H1 (cell line): ENCODE measurements around the gene GFY. TPM values are rescaled to one million over a fixed set of nuclear protein-coding genes. Genes with fewer than 3 reads are reported as not detected.

Experiments used
- CTCF ChIA-PET: fragments of 300-600 bp; sonication (Branson Sonifier 250); formaldehyde crosslinking; loops from one replicate; lab custom pipeline; 2021; ENCODE audit not compliant: partially characterized antibody; lab: Charles Lee
- POLR2A ChIA-PET: fragments of 300-600 bp; sonication (Branson Sonifier 250); formaldehyde crosslinking; loops from one replicate; lab custom pipeline; 2021; ENCODE audit warnings: inconsistent platforms; ENCODE audit not compliant: partially characterized antibody; lab: Charles Lee
- DNase-seq, 2 experiments: peaks; one replicate each; pipeline versions ENCODE4 v3.0.0 to v3.0.0-alpha.2; 2010 to 2022; ENCODE audit warnings: low spot score in 2 of 2, low read depth in 1 of 2, mixed read lengths in 1 of 2
- FAIRE-seq: peaks from 2 replicates; lab custom pipeline; 2011; peaks lifted over from hg19 to GRCh38; lab: Jason Lieb, UNC
- H2AFZ ChIP-seq: 2 replicates; pipeline ENCODE4 v1.8.1; 2012; ENCODE audit warnings: low read length, inconsistent platforms
- H2AK5ac ChIP-seq: 2 replicates; pipeline ENCODE4 v1.6.1; 2013; ENCODE audit warnings: low read depth, low read length
- H2BK120ac ChIP-seq: replicated peaks from 2 replicates; pipeline ENCODE3; 2013; ENCODE audit warnings: low read depth, low read length, inconsistent platforms
- H2BK12ac ChIP-seq: 2 replicates; pipeline ENCODE4 v1.6.1; 2013; ENCODE audit warnings: low read depth, low read length
- H2BK15ac ChIP-seq: 2 replicates; pipeline ENCODE4 v1.6.1; 2013; ENCODE audit warnings: low read length
- H2BK20ac ChIP-seq: 2 replicates; pipeline ENCODE4 v1.6.1; 2013; ENCODE audit warnings: low read length
- H2BK5ac ChIP-seq: 2 replicates; pipeline ENCODE4 v1.6.1; 2013; ENCODE audit warnings: low read depth, low read length
- H3K14ac ChIP-seq: 2 replicates; pipeline ENCODE4 v1.6.1; 2013; ENCODE audit warnings: inconsistent platforms; ENCODE audit not compliant: insufficient read length
- H3K18ac ChIP-seq: 2 replicates; pipeline ENCODE4 v1.6.1; 2013; ENCODE audit warnings: low read length; ENCODE audit errors: extremely low read depth
- H3K23ac ChIP-seq: 2 replicates; pipeline ENCODE4 v1.6.1; 2013; ENCODE audit warnings: inconsistent platforms; ENCODE audit not compliant: insufficient read length
- H3K23me2 ChIP-seq: 2 replicates; pipeline ENCODE4 v1.6.1; 2013; ENCODE audit warnings: low read depth, low read length
- H3K27ac ChIP-seq: 2 replicates; pipeline ENCODE4 v1.6.1; 2011; ENCODE audit warnings: low read depth, low read length, inconsistent platforms
- H3K27me3 ChIP-seq, 4 experiments: replicated peaks in 1 of 4; 1 replicate in 1 of 4; 2 replicates in 3 of 4; pipeline versions ENCODE4 v1.6.1 to v1.8.1; 2011 to 2013; ENCODE audit warnings: low read length in 3 of 4, mild to moderate bottlenecking in 3 of 4, inconsistent platforms in 2 of 4, mixed read lengths in 2 of 4, moderate library complexity in 1 of 4; ENCODE audit not compliant: control insufficient read depth in 3 of 4, insufficient read depth in 3 of 4; ENCODE audit errors: extremely low read depth in 1 of 4
- H3K36me3 ChIP-seq, 4 experiments: 2 replicates each; pipeline versions ENCODE4 v1.6.1 to v1.8.1; 2011 to 2013; ENCODE audit warnings: mild to moderate bottlenecking in 4 of 4, low read length in 3 of 4, moderate library complexity in 2 of 4, control low read depth in 1 of 4, inconsistent platforms in 1 of 4; ENCODE audit not compliant: insufficient read depth in 4 of 4, control insufficient read depth in 2 of 4
- H3K4ac ChIP-seq: replicated peaks from 2 replicates; pipeline ENCODE3; 2013; ENCODE audit warnings: low read length, low read depth, mixed read lengths, inconsistent platforms; ENCODE audit not compliant: insufficient read length
- H3K4me1 ChIP-seq, 4 experiments: replicated peaks in 1 of 4; 1 replicate in 1 of 4; 2 replicates in 3 of 4; pipeline versions ENCODE4 v1.6.1 to v1.8.1; 2011 to 2013; ENCODE audit warnings: low read length in 3 of 4, inconsistent platforms in 2 of 4, mixed read lengths in 1 of 4; ENCODE audit not compliant: insufficient read depth in 4 of 4, control insufficient read depth in 3 of 4
- H3K4me2 ChIP-seq, 2 experiments: 2 replicates each; pipeline versions ENCODE4 v1.6.1 to v1.8.1; 2011 to 2013; ENCODE audit warnings: low read depth in 2 of 2, low read length in 2 of 2, control low read depth in 1 of 2, inconsistent platforms in 1 of 2, mild to moderate bottlenecking in 1 of 2; ENCODE audit not compliant: insufficient read depth in 1 of 2
- H3K4me3 ChIP-seq, 4 experiments: fragments of 200-600, 300-600 bp in 1 of 4; sonication (generic), shearing (Covaris generic), sonication (Bioruptor Twin) in 1 of 4; 2 replicates each; pipeline versions ENCODE4 v1.5.1 to v1.8.1; 2011 to 2016; ENCODE audit warnings: low read length in 4 of 4, low read depth in 3 of 4, control low read depth in 2 of 4, inconsistent platforms in 2 of 4, mild to moderate bottlenecking in 2 of 4, mixed read lengths in 1 of 4, moderate library complexity in 1 of 4; ENCODE audit not compliant: insufficient read depth in 2 of 4; ENCODE audit errors: extremely low read depth in 1 of 4
- H3K56ac ChIP-seq: replicated peaks from 2 replicates; pipeline ENCODE3; 2013; ENCODE audit warnings: low read depth, mild to moderate bottlenecking, mixed read lengths, low read length, inconsistent platforms; ENCODE audit not compliant: insufficient read length
- H3K79me1 ChIP-seq: 2 replicates; pipeline ENCODE4 v1.6.1; 2013; ENCODE audit warnings: low read depth, low read length, control low read depth
- H3K79me2 ChIP-seq, 2 experiments: 2 replicates each; pipeline versions ENCODE4 v1.6.1 to v1.8.1; 2012 to 2013; ENCODE audit warnings: low read length in 2 of 2, mild to moderate bottlenecking in 2 of 2, inconsistent platforms in 1 of 2; ENCODE audit not compliant: insufficient read depth in 2 of 2, control insufficient read depth in 1 of 2
- H3K9ac ChIP-seq, 4 experiments: replicated peaks in 1 of 4; 1 replicate in 1 of 4; 2 replicates in 3 of 4; pipeline versions ENCODE4 v1.6.1 to v1.8.1; 2011 to 2013; ENCODE audit warnings: low read depth in 3 of 4, low read length in 3 of 4, control low read depth in 2 of 4, mild to moderate bottlenecking in 2 of 4, moderate library complexity in 2 of 4, inconsistent platforms in 1 of 4; ENCODE audit errors: extremely low read depth in 1 of 4
- H3K9me3 ChIP-seq, 2 experiments: 2 replicates each; pipeline versions ENCODE4 v1.6.1 to v1.8.1; 2012 to 2013; ENCODE audit warnings: mild to moderate bottlenecking in 2 of 2, moderate library complexity in 2 of 2, control low read depth in 1 of 2, inconsistent platforms in 1 of 2, low read depth in 1 of 2, low read length in 1 of 2, mixed read lengths in 1 of 2; ENCODE audit not compliant: insufficient read depth in 2 of 2
- H4K20me1 ChIP-seq, 2 experiments: replicated peaks in 1 of 2; 2 replicates each; pipeline versions ENCODE3 to v1.8.1; 2011 to 2013; ENCODE audit warnings: inconsistent platforms in 2 of 2, low read length in 2 of 2, mild to moderate bottlenecking in 1 of 2; ENCODE audit not compliant: insufficient read depth in 2 of 2, control insufficient read depth in 1 of 2
- H4K5ac ChIP-seq: 2 replicates; pipeline ENCODE4 v1.6.1; 2013; ENCODE audit warnings: low read length, low read depth, mixed read lengths, inconsistent platforms; ENCODE audit not compliant: insufficient read length
- H4K8ac ChIP-seq: 2 replicates; pipeline ENCODE4 v1.8.0; 2013; ENCODE audit warnings: mild to moderate bottlenecking, moderate library complexity, low read length, inconsistent platforms; ENCODE audit not compliant: insufficient read depth; ENCODE audit errors: extremely low read depth
- H4K91ac ChIP-seq: replicated peaks from 2 replicates; pipeline ENCODE3; 2013; ENCODE audit warnings: low read length, mixed read lengths, inconsistent platforms; ENCODE audit not compliant: insufficient read length
- BCL11A ChIP-seq, 2 experiments: IDR thresholded peaks; one replicate each; pipeline ENCODE4 v1.6.1; 2011; ENCODE audit warnings: low read depth in 2 of 2, low read length in 2 of 2, mild to moderate bottlenecking in 2 of 2
- CREB1 ChIP-seq: IDR thresholded peaks from 2 replicates; pipeline ENCODE4 v1.6.1; 2012; ENCODE audit warnings: inconsistent platforms
- EZH2 ChIP-seq: fragments of 200-600 bp; sonication (generic); IDR thresholded peaks from 2 replicates; pipeline ENCODE4 v1.7.1; 2012; ENCODE audit warnings: low read depth, mild to moderate bottlenecking, moderate library complexity, low read length, inconsistent platforms; ENCODE audit not compliant: severe bottlenecking
- KDM5A ChIP-seq: fragments of 200-600 bp; IDR thresholded peaks from 2 replicates; pipeline ENCODE4 v1.7.1; 2012; ENCODE audit warnings: mild to moderate bottlenecking, low read length, inconsistent platforms, mixed read lengths
- POLR2AphosphoS5 ChIP-seq: IDR thresholded peaks from 2 replicates; pipeline ENCODE4 v1.6.1; 2011; ENCODE audit warnings: low read depth, low read length
- POU5F1 ChIP-seq: IDR thresholded peaks from 2 replicates; pipeline ENCODE4 v1.6.1; 2011; ENCODE audit warnings: low read depth, mild to moderate bottlenecking, low read length, moderate library complexity
- RBBP5 ChIP-seq: IDR thresholded peaks from 2 replicates; pipeline ENCODE4 v1.7.1; 2012; ENCODE audit warnings: low read depth, mild to moderate bottlenecking, inconsistent platforms, low read length, moderate library complexity, borderline replicate concordance
- SIX5 ChIP-seq: IDR thresholded peaks from 2 replicates; pipeline ENCODE4 v1.6.1; 2011; ENCODE audit warnings: mild to moderate bottlenecking, low read depth, low read length
- SP4 ChIP-seq: IDR thresholded peaks from 2 replicates; pipeline ENCODE4 v1.6.1; 2012; ENCODE audit warnings: low read length, inconsistent platforms
- YY1 ChIP-seq: IDR thresholded peaks from 2 replicates; pipeline ENCODE4 v1.6.1; 2011; ENCODE audit warnings: low read depth, mild to moderate bottlenecking, low read length
- WGBS, 2 experiments: shearing (Covaris generic) in 1 of 2; methylation state at CpG; one replicate each; pipeline versions ENCODE4 v1.1.6 to v1.1.7; 2013 to 2015; ENCODE audit warnings: low lambda C conversion rate in 2 of 2, mixed read lengths in 2 of 2, inconsistent platforms in 1 of 2, low coverage in 1 of 2, missing lambda C conversion rate in 1 of 2; ENCODE audit not compliant: insufficient replicate concordance in 2 of 2, insufficient coverage in 1 of 2, insufficient read length in 1 of 2; ENCODE audit errors: extremely low coverage in 1 of 2, missing lambda C conversion rate in 1 of 2; 5-methylcytosine and 5-hydroxymethylcytosine counted together
- polyA plus RNA-seq, 7 experiments: library from polyadenylated mRNA; depleted of rRNA in 3 of 7; stranded (reverse) in 5 of 7; unstranded in 2 of 7; fragments of >200 nt in 5 of 7; fragments of 200-250 nt in 2 of 7; gene quantifications; 1 replicate in 5 of 7; 2 replicates in 1 of 7; 4 replicates in 1 of 7; pipeline versions ENCODE4 v1.2.1 to v1.2.3, GENCODE V29; 2011 to 2013; ENCODE audit warnings: missing spikeins in 2 of 7, mixed read lengths in 2 of 7
- total RNA-seq: library from RNA; stranded (reverse); fragmentation: NEBNext Ultra II Directional; extraction: Animal tissue kit (Norgen Biotek cat#: 25700); gene quantifications from 2 replicates; pipeline ENCODE4 v1.2.1, GENCODE V29; 2021
- TF ChIP-seq, protein P1 (sequence below): IDR thresholded peaks from 2 replicates; pipeline ENCODE4 v1.6.1; 2012; ENCODE audit warnings: inconsistent platforms

The GFY gene
- total and polyA plus RNA-seq, 2 of the 8 experiments (the other 6 are each of a cell fraction or from before 2014, with no cell fraction given) = 0.68 to 0.93 TPM

DNA sequence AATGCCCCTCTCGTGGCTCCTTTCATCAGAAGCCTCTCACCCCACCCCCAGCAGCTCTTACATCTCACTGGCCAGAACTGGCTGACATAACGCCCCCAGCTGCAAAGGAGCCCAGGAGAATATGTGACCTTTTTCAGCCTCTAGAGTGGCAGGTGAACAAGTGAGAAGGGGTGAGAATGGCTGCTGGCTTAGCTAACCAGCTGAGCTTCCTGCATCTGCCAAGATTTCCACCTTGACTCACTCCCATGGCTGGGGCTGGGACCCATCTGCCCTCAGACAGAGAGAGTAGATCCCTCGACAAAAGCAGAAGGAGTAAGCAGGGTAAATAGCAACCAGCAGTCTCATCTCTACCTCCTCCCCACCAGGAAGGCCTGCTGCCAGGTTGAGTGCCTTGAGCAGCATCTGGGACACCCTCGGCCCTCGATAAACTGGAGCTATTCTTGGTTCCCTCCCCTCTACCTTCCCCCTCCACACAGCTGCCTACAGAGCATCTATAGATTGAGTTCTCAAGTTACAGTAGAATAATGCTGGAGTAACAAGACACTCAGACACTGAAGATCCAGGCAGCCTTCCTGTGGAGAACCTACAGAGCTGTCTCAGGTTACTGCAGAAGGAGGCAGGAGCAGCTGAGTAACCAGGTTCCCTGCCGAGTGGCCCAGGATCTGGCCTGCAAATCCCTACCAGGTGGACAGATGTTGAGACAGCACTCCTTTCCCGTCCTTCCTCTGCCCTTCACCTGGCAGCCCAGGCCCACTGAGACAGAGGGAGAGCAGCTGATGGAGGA is 21.6 kb upstream of the GFY start:
- Histone ChIP-seq H3K23ac (no peak overlapping the region), H3K56ac (no peak overlapping the region), H4K8ac (peak overlapping the region; percentile 79; the same call in 1 of the 2 replicates), H2AK5ac (peak overlapping the region; percentile 13; the same call in 1 of the 2 replicates), H3K4me1 (peaks cover 5 to 28% (median 12%) of the 10 kb centered on the region in 4 experiments), H2AFZ (no peak overlapping the region), H3K4me3 (peak overlapping the region in 3 of 4 experiments; percentile 12 to 23 (median 17); a peak in 2 of 8 replicates), H2BK5ac (peak overlapping the region; percentile 85; the same call in 1 of the 2 replicates), H2BK20ac (peak overlapping the region; percentile 91), H3K27ac (peak overlapping the region; percentile 69), H3K79me2 (no peaks in the 10 kb centered on the region), H3K9ac (no peak overlapping the region), H2BK12ac (peak overlapping the region; percentile 80; the same call in 1 of the 2 replicates), H4K5ac (peak overlapping the region; percentile 92), H4K91ac (peak overlapping the region; percentile 94), H4K20me1 (no peaks in the 10 kb centered on the region), H3K23me2 (no peaks in the 10 kb centered on the region), H3K9me3 (no peaks in the 10 kb centered on the region), H3K27me3 (no peaks in the 10 kb centered on the region), H3K79me1 (no peaks in the 10 kb centered on the region), H2BK15ac (peak overlapping the region; percentile 21; the same call in 1 of the 2 replicates), H2BK120ac (peak overlapping the region; percentile 69), H3K4me2 (peak overlapping the region; percentile 26 to 63), H3K14ac (no peak overlapping the region), H3K36me3 (no peaks in the 10 kb centered on the region), H3K4ac (peak overlapping the region; percentile 73), H3K18ac (peak overlapping the region; percentile 48)
- POLR2A ChIA-PET = interaction anchor here (0.6 to 4.0 kb wide), 18 partner anchors 9 to 138 kb away, joined by 3 to 38 read pairs (median 4); partner anchors contain the start of genes ALDH16A1, GFY, PTH2 and TEAD2
- FAIRE-seq (peak; percentile 99), DNase-seq (peak; percentile 49 to 77)
- CTCF ChIA-PET = interaction anchor here (0.7 to 3.7 kb wide), 10 partner anchors 10 to 41 kb away, joined by 3 to 51 read pairs (median 4); partner anchors contain the start of genes GFY and PTH2
- WGBS, 2 experiments = 31% methylated on average over 7 of the region's 7 CpGs; no CpG with 5 or more reads in 1 of the 2 experiments
- TF ChIP-seq, protein P1, sequence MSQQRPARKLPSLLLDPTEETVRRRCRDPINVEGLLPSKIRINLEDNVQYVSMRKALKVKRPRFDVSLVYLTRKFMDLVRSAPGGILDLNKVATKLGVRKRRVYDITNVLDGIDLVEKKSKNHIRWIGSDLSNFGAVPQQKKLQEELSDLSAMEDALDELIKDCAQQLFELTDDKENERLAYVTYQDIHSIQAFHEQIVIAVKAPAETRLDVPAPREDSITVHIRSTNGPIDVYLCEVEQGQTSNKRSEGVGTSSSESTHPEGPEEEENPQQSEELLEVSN = no peak
- TF ChIP-seq POU5F1 = 0 out of 2 replicates have a peak, but pooled peaks have one; percentile 26
- peak; percentile 72 for TF ChIP-seq POLR2AphosphoS5
- peak; percentile 67 for TF ChIP-seq SIX5
- no peak for TF ChIP-seq EZH2
- TF ChIP-seq RBBP5 = peak; percentile 88; the same call in 1 of the 2 replicates
- TF ChIP-seq BCL11A (IDR thresholded peaks at IDR 0.05; ENCODE audit: low read depth in 2 of 2, low read length in 2 of 2) = no peak
- 0 out of 2 replicates have a peak, but pooled peaks have one; percentile 31 for TF ChIP-seq SP4
- TF ChIP-seq CREB1 = no peak
- TF ChIP-seq YY1 = no peak
- no peak for TF ChIP-seq KDM5A
